Cardiac muscle cell (in vitro differentiated cells and primary cell): Measurements from ENCODE around the gene MEGF9. TPM values are rescaled to one million over a fixed set of nuclear protein-coding genes. Genes with fewer than 3 reads are reported as not detected.

Experiments used
- DNase-seq, 2 donors: peaks; one replicate each; pipeline versions ENCODE4 v3.0.0 to v3.0.0-alpha.2; 2010 to 2017; ENCODE audit warnings: low read depth in 1 of 2, low spot score in 1 of 2
- H3K27ac ChIP-seq: fragments of 200-600 bp; sonication (generic); 2 replicates; pipeline ENCODE4 v1.5.1; 2016
- H3K27me3 ChIP-seq: fragments of 200-600 bp; sonication (generic); 2 replicates; pipeline ENCODE4 v1.6.0; 2016; ENCODE audit warnings: control low read depth
- H3K36me3 ChIP-seq: fragments of 200-600 bp; sonication (generic); 2 replicates; pipeline ENCODE4 v1.5.1; 2016; ENCODE audit warnings: control low read depth
- H3K4me1 ChIP-seq: fragments of 200-600 bp; sonication (generic); 2 replicates; pipeline ENCODE4 v1.8.1; 2017; ENCODE audit warnings: low read depth, mild to moderate bottlenecking, mixed run types
- H3K4me3 ChIP-seq: fragments of 200-600 bp; sonication (generic); 2 replicates; pipeline ENCODE4 v1.5.1; 2016; ENCODE audit warnings: mild to moderate bottlenecking
- H3K9me3 ChIP-seq: fragments of 200-600 bp; sonication (generic); 2 replicates; pipeline ENCODE4 v1.5.1; 2017; ENCODE audit warnings: low read depth, mild to moderate bottlenecking, control low read depth
- CTCF ChIP-seq: IDR thresholded peaks from 2 replicates; pipeline ENCODE4 v1.5.1; 2012; ENCODE audit warnings: low read depth, mild to moderate bottlenecking, low read length
- polyA plus RNA-seq: library from polyadenylated mRNA; unstranded; fragments of >200 nt; fragmentation: Nextera tagmentation; extraction: Ambion mirVana; gene quantifications from 2 replicates; pipeline ENCODE4 v1.2.1, GENCODE V29; 2016
- total RNA-seq: library from RNA; depleted of rRNA; stranded (reverse); fragments of >200 nt; gene quantifications from 2 replicates; pipeline ENCODE4 v1.2.3, GENCODE V29; 2016

The MEGF9 gene
- total and polyA plus RNA-seq, 2 experiments from 2014 or later, result 0.60 to 1.8 TPM

- DNase-seq, result no peak
- no peak for TF ChIP-seq CTCF
- no peaks in the 10 kb centered on the region for H3K36me3 ChIP-seq
- H3K4me1 ChIP-seq, result no peaks in the 10 kb centered on the region
- no peak overlapping the region for H3K27ac ChIP-seq
- no peak overlapping the region for H3K4me3 ChIP-seq
- no peaks in the 10 kb centered on the region for H3K9me3 ChIP-seq
- no peaks in the 10 kb centered on the region for H3K27me3 ChIP-seq
Measured at GRCh38 chr9:120593250-120593954, 120.9 kb downstream of the MEGF9 start.

- no peak overlapping the region for H3K27ac ChIP-seq
- TF ChIP-seq CTCF, result no peak
- H3K36me3 ChIP-seq, result no peaks in the 10 kb centered on the region
- no peaks in the 10 kb centered on the region for H3K4me1 ChIP-seq
- H3K27me3 ChIP-seq, result no peaks in the 10 kb centered on the region
- H3K9me3 ChIP-seq, result no peaks in the 10 kb centered on the region
- DNase-seq, result no peak
- no peak overlapping the region for H3K4me3 ChIP-seq
Measured at GRCh38 chr9:120592210-120592609, 122.1 kb downstream of the MEGF9 start.

GRCh38 chr9:120587328-120587727 lies 126.9 kb downstream of the MEGF9 start:
- no peaks in the 10 kb centered on the region for H3K36me3 ChIP-seq
- no peak overlapping the region for H3K27ac ChIP-seq
- no peak overlapping the region for H3K4me3 ChIP-seq
- no peak for DNase-seq
- no peaks in the 10 kb centered on the region for H3K4me1 ChIP-seq
- TF ChIP-seq CTCF, result no peak
- H3K9me3 ChIP-seq, result no peaks in the 10 kb centered on the region
- H3K27me3 ChIP-seq, result no peaks in the 10 kb centered on the region

DNA sequence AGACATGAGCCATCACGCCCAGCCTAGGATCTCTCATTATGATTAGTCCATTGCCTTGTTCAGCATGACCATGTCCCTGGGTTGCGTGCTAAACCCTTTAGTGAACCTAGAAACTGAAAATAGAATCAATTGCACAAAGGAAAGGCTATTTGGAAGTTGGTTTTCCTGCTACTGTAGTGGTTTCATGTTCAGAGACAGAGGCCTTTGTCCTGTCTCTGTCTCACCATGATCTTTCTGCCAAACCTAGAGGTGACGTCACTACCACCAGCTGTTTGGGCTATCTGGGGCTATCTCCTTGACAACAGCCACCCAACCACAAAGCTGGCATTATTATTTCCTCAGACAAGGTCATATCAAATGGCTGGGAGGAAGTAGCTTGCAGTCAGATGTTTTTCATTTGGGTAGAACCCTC lies 130.3 kb downstream of the MEGF9 start:
- H3K27me3 ChIP-seq, result no peaks in the 10 kb centered on the region
- no peaks in the 10 kb centered on the region for H3K36me3 ChIP-seq
- no peak for TF ChIP-seq CTCF
- peak in 1 of 2 donors; percentile 92 for DNase-seq
- H3K4me1 ChIP-seq, result no peaks in the 10 kb centered on the region
- H3K4me3 ChIP-seq, result no peak overlapping the region
- no peaks in the 10 kb centered on the region for H3K9me3 ChIP-seq
- H3K27ac ChIP-seq, result no peak overlapping the region

GRCh38 chr9:120580051-120580896 lies 134.0 kb downstream of the MEGF9 start, which contains the start of gene CDK5RAP2:
CDK5RAP2 (minus strand) TSS chr9:120580167; CDS start chr9:120579978, 189 bp downstream.
- Histone ChIP-seq H3K4me3 (peak within 1 kb of the TSS; percentile 81), H3K4me1 (no peaks in the 10 kb centered on the region), H3K27ac (peak within 1 kb of the TSS; percentile 75), H3K36me3 (no peaks in the 10 kb centered on the region), H3K27me3 (no peaks in the 10 kb centered on the region), H3K9me3 (no peaks in the 10 kb centered on the region)
- peak; percentile 97 to 99 for DNase-seq
- no peak for TF ChIP-seq CTCF
